Tibial nerve (tissue), 4 donors: ENCODE measurements around the gene GNAL.

ENCODE experiments used
- EP300 ChIP-seq, 2 donors: sonication (generic); formaldehyde crosslinking; IDR thresholded peaks; one replicate each; pipeline ENCODE4 v1.6.1; 2017; ENCODE audit warnings: antibody characterized with exemption in 2 of 2, mild to moderate bottlenecking in 1 of 2
- TF ChIP-seq, protein P1 (sequence below), 5 experiments: fragments of 200-600 bp in 3 of 5; fragments of 450-650 bp in 2 of 5; sonication (generic) in 3 of 5; IDR thresholded peaks; one replicate each; pipeline ENCODE4 v1.5.1; 2016 to 2019; ENCODE audit warnings: antibody characterized with exemption in 5 of 5, mild to moderate bottlenecking in 3 of 5, moderate library complexity in 2 of 5

DNA sequence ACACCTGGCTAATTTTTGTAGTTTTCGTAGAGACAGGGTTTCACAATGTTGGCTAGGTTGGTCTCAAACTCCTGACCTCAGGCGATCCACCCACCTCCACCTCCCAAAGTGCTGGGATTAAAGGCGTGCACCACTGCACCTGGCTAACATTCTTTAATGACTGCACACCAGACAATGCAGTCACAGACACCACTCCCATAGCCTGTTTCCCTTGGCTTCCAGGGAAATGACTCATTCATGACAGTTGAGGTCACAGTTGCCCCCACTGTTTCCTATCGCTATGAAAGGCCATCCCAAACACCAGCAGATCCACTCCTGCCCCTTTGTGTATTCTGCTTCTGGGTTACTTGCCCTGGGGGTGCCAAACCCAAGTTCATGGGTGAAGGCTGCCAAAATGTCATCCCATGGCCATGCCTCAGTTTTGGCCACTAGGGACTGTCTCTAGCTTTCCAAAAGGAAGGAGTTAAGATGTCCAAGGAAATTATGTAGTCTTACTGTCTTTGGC is 170.9 kb downstream of the GNAL start:
- TF ChIP-seq, protein P1, sequence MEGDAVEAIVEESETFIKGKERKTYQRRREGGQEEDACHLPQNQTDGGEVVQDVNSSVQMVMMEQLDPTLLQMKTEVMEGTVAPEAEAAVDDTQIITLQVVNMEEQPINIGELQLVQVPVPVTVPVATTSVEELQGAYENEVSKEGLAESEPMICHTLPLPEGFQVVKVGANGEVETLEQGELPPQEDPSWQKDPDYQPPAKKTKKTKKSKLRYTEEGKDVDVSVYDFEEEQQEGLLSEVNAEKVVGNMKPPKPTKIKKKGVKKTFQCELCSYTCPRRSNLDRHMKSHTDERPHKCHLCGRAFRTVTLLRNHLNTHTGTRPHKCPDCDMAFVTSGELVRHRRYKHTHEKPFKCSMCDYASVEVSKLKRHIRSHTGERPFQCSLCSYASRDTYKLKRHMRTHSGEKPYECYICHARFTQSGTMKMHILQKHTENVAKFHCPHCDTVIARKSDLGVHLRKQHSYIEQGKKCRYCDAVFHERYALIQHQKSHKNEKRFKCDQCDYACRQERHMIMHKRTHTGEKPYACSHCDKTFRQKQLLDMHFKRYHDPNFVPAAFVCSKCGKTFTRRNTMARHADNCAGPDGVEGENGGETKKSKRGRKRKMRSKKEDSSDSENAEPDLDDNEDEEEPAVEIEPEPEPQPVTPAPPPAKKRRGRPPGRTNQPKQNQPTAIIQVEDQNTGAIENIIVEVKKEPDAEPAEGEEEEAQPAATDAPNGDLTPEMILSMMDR (IDR thresholded peaks at IDR 0.05), result no peak
- no peak for TF ChIP-seq EP300 (IDR thresholded peaks at IDR 0.05)
